ENCODE results near the gene AFDN. TPM values are rescaled to one million over a fixed set of nuclear protein-coding genes. Genes with fewer than 3 reads are reported as not detected.

AFDN gene
- total and polyA plus RNA-seq, 2 of the 8 experiments (the other 6 are each of a cell fraction or from before 2014, with no cell fraction given), result 53.4 to 192 TPM

DNA sequence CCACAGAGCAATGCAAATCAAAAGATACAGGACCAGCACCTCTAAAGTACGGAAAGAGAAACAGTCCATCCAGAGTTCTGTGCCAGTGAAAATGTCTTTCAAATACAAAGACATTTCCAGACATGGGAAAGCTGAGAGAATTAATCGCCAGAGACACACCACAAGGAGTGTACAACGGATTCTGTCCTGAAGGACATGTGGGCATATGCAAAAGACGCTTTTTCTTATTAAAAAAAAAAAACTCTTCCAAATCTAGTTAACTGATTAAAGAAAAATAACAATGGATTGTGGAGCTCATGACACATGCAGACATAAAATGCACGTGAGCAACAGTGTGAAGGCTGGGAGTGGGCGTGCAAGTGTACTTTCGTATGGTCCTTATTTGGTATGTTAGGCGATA, 193.5 kb downstream of the AFDN start:
- no peak overlapping the region for H2BK5ac ChIP-seq (ENCODE audit: low read depth, low read length)
- no peak overlapping the region for H4K5ac ChIP-seq (ENCODE audit: insufficient read length, low read depth, low read length)
- peaks cover 2% of the 10 kb centered on the region for H3K23me2 ChIP-seq (ENCODE audit: low read depth, low read length)
- no peak overlapping the region for H3K4ac ChIP-seq (replicated peaks; ENCODE audit: insufficient read length, low read depth, low read length)
- H2AK5ac ChIP-seq (ENCODE audit: low read depth, low read length), result no peak overlapping the region
- H3K23ac ChIP-seq (ENCODE audit: insufficient read length), result no peak overlapping the region
- DNase-seq (ENCODE audit: low read depth in 1 of 2, low spot score in 2 of 2), result no peak
- POLR2A ChIA-PET (ENCODE audit: partially characterized antibody), result no interaction called here
- 93% methylated on average over 8 of the region's 8 CpGs; no CpG with 5 or more reads in 1 of the 2 experiments for WGBS, 2 experiments (ENCODE audit: extremely low coverage in 1 of 2, insufficient coverage in 1 of 2, insufficient read length in 1 of 2, insufficient replicate concordance in 2 of 2, low coverage in 1 of 2, low lambda C conversion rate in 2 of 2, missing lambda C conversion rate in 1 of 2)
- no peak overlapping the region for H3K4me2 ChIP-seq (ENCODE audit: insufficient read depth in 1 of 2, low read depth in 2 of 2, low read length in 2 of 2)
- no peak overlapping the region for H3K18ac ChIP-seq (ENCODE audit: extremely low read depth, low read length)
- H3K9ac ChIP-seq (replicated peaks in 1 of 4; ENCODE audit: extremely low read depth in 1 of 4, low read depth in 3 of 4, low read length in 3 of 4), result no peak overlapping the region
- H2BK120ac ChIP-seq (replicated peaks; ENCODE audit: low read depth, low read length), result no peak overlapping the region
- FAIRE-seq, result no peak
- H3K4me3 ChIP-seq (ENCODE audit: extremely low read depth in 1 of 4, insufficient read depth in 2 of 4, low read depth in 3 of 4, low read length in 4 of 4), result no peak overlapping the region
- H2BK20ac ChIP-seq (ENCODE audit: low read length), result no peak overlapping the region
- H3K9me3 ChIP-seq (ENCODE audit: insufficient read depth in 2 of 2, low read depth in 1 of 2, low read length in 1 of 2), result no peaks in the 10 kb centered on the region
- no peak overlapping the region for H2BK12ac ChIP-seq (ENCODE audit: low read depth, low read length)
- H3K79me2 ChIP-seq (ENCODE audit: control insufficient read depth in 1 of 2, insufficient read depth in 2 of 2, low read length in 2 of 2), result no peaks in the 10 kb centered on the region
- no peaks in the 10 kb centered on the region for H3K27me3 ChIP-seq (replicated peaks in 1 of 4; ENCODE audit: control insufficient read depth in 3 of 4, extremely low read depth in 1 of 4, insufficient read depth in 3 of 4, low read length in 3 of 4)
- no peak overlapping the region for H2BK15ac ChIP-seq (ENCODE audit: low read length)
- H3K36me3 ChIP-seq (ENCODE audit: control insufficient read depth in 2 of 4, insufficient read depth in 4 of 4, low read length in 3 of 4), result no peaks in the 10 kb centered on the region
- no peak overlapping the region for H3K27ac ChIP-seq (ENCODE audit: low read depth, low read length)
- no peak overlapping the region for H2AFZ ChIP-seq (ENCODE audit: low read length)
- H3K79me1 ChIP-seq (ENCODE audit: low read depth, low read length), result no peaks in the 10 kb centered on the region
- CTCF ChIA-PET (ENCODE audit: partially characterized antibody), result interaction anchor here (1.1 to 2.1 kb wide), 4 partner anchors 9 to 113 kb away, joined by 3 to 7 read pairs (median 4); no protein-coding TSS in a partner anchor
- H3K56ac ChIP-seq (replicated peaks; ENCODE audit: insufficient read length, low read depth, low read length), result no peak overlapping the region
- no peaks in the 10 kb centered on the region for H4K20me1 ChIP-seq (replicated peaks in 1 of 2; ENCODE audit: control insufficient read depth in 1 of 2, insufficient read depth in 2 of 2, low read length in 2 of 2)
- no peak overlapping the region for H4K8ac ChIP-seq (ENCODE audit: extremely low read depth, insufficient read depth, low read length)
- no peak overlapping the region for H3K14ac ChIP-seq (ENCODE audit: insufficient read length)
- peaks cover 0 to 7% (median 3%) of the 10 kb centered on the region in 4 experiments; a peak in 4 of 7 replicates for H3K4me1 ChIP-seq (replicated peaks in 1 of 4; ENCODE audit: control insufficient read depth in 3 of 4, insufficient read depth in 4 of 4, low read length in 3 of 4)
- H4K91ac ChIP-seq (replicated peaks; ENCODE audit: insufficient read length, low read length), result no peak overlapping the region
- TF ChIP-seq CTBP2 (IDR thresholded peaks at IDR 0.05; ENCODE audit: borderline replicate concordance, insufficient read depth, insufficient read length, low read length) (no peak), TCF12 (IDR thresholded peaks at IDR 0.05; ENCODE audit: low read depth, low read length) (no peak), HDAC6 (IDR thresholded peaks at IDR 0.05; ENCODE audit: low read depth, low read length) (no peak)
- TF ChIP-seq, protein P1, sequence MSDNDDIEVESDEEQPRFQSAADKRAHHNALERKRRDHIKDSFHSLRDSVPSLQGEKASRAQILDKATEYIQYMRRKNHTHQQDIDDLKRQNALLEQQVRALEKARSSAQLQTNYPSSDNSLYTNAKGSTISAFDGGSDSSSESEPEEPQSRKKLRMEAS (IDR thresholded peaks at IDR 0.05), result no peak

Measured in H1 (cell line).